Testis (tissue), 2 donors: Measurements from ENCODE around the gene LRRC47.

Experiments used
- POLR2A ChIP-seq: fragments of 450-650 bp; IDR thresholded peaks from one replicate; pipeline ENCODE4 v1.6.1; 2017; ENCODE audit warnings: antibody characterized with exemption, mild to moderate bottlenecking, moderate library complexity
- TF ChIP-seq, protein P1 (sequence below), 3 experiments: fragments of 450-650 bp in 2 of 3; fragments of 200-600 bp in 1 of 3; sonication (generic) in 1 of 3; IDR thresholded peaks; one replicate each; pipeline ENCODE4 v1.5.1; 2016 to 2019; ENCODE audit warnings: antibody characterized with exemption in 3 of 3, mild to moderate bottlenecking in 2 of 3, moderate library complexity in 1 of 3

DNA sequence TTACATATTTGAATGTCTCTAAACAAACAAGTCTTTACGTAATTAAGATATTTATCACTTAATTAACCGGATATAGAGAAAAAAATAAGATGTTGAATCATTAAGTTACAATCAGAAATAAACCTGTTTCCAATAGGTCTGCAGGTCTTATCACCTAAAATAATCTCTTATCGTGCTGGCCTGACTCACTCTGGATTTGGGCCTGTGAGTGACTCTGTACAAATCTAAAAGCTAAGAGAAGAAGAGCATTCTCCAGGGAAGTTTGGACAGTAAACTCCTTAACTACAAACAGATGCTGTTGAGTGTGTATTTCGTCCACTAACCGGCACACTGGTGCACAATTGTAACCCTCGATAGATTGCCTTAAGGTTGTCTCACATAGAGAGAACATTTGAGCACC lies 35.4 kb upstream of the LRRC47 start:
- TF ChIP-seq, protein P1, sequence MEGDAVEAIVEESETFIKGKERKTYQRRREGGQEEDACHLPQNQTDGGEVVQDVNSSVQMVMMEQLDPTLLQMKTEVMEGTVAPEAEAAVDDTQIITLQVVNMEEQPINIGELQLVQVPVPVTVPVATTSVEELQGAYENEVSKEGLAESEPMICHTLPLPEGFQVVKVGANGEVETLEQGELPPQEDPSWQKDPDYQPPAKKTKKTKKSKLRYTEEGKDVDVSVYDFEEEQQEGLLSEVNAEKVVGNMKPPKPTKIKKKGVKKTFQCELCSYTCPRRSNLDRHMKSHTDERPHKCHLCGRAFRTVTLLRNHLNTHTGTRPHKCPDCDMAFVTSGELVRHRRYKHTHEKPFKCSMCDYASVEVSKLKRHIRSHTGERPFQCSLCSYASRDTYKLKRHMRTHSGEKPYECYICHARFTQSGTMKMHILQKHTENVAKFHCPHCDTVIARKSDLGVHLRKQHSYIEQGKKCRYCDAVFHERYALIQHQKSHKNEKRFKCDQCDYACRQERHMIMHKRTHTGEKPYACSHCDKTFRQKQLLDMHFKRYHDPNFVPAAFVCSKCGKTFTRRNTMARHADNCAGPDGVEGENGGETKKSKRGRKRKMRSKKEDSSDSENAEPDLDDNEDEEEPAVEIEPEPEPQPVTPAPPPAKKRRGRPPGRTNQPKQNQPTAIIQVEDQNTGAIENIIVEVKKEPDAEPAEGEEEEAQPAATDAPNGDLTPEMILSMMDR (IDR thresholded peaks at IDR 0.05): no peak
- no peak for TF ChIP-seq POLR2A
